ENCODE measurements around the gene OR4A47.
"Not testable (repeated sequence)": the region's sequence is repeated elsewhere in the genome, so short reads cannot be mapped to it uniquely, and the experiment has no call there.

OR4A47 gene, protein sequence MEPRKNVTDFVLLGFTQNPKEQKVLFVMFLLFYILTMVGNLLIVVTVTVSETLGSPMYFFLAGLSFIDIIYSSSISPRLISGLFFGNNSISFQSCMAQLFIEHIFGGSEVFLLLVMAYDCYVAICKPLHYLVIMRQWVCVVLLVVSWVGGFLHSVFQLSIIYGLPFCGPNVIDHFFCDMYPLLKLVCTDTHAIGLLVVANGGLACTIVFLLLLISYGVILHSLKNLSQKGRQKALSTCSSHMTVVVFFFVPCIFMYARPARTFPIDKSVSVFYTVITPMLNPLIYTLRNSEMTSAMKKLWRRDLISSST

DNA sequence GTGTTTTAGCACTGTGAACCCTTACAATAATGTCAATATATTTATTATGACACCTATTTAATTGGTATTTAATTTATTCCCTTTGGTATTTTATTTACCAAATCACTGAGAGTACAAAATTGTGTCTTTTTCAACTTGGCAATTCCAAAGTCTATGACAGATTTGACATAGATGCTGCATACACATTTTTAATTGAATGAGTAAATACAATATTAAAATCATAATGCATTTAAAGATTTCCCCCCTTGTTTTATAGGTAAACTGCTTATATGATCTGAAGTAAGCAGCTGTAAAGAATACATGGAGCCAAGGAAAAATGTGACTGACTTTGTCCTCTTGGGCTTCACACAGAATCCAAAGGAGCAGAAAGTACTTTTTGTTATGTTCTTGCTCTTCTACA is at the start of gene OR4A47:
Gene OR4A47 (plus strand): TSS at position 301 of the 400 bp plus-strand sequence. CDS start 0 bp downstream, at position 301.
- not testable (repeated sequence) for DNase-seq

DNA sequence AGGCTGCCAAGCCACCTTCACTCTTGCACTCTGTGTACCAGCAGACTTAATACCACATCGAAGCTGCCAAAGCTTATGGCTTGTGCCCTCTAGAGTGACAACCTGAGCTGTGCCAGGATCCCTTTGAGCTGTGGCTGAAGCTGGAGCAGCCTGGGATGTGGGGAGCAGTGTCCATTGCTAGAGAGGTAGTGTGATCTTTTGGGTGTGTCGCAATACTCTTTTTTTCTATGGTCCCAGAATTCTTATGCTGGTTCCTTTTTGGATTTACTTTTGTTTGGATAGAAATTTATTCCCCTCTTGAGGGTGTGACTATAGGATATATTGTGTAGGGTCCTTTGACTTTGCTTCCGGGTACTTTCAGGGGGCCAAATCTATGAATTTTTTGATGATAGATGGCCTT is 32.7 kb upstream of the OR4A47 start:
- not testable (repeated sequence) for DNase-seq

DNA sequence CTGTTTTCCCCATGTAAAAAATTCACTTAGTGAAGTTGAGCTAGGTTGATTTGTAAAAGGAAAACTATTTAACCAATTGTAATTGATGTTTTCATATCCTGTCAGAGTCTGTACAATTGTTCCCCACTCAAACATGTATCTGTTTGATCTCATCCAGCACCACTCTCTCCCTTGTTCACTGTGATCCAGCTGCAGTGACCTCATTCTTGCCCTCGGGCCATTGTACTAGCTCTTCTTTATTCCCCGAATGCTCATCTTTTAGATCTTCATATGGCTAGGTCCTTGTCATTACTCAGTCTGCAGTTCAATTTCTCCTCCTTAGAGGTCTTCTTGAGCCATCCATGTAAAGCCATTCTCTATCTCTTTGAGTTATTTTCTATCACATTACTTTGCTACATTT is 14.6 kb upstream of the OR4A47 start:
- not testable (repeated sequence) for DNase-seq

DNA sequence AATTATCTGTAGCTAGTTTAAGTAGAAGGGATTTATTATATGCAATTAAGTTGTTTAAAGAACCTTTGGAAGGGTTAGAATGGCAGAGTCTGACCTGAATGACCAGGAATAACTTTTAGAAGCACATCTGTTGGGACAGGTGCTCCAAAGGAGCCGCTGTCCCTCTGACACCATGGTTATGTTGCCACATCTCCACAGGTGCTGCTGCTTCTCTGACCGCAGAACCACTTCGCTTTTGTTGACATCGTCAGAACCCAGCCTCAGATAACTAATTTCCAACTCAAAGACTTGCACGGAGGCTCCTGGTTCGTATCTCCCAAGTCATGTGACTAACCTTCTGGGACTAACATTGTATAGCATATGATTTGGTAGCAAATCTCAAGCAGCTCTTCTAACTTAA is 13.9 kb upstream of the OR4A47 start:
- not testable (repeated sequence) for DNase-seq

DNA sequence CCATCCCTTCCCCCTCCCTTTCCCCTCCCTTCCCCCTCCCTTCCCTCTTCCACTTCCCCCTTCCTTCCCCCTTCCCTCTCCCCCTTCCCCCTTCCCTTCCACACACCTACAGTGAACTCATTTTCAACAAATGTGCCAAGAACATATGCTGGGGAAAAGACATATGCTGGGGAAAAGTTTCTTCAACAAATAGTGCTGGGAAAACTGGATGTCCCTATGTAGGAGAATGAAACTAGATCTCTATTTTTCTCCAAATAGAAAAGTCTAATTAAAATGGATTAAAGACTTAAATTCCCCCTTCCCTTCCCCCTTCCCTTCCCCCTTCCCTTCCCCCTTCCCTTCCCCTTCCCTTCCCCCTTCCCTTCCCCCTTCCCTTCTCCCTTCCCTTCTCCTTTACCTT is 17.6 kb downstream of the OR4A47 start:
- not testable (repeated sequence) for DNase-seq

DNA sequence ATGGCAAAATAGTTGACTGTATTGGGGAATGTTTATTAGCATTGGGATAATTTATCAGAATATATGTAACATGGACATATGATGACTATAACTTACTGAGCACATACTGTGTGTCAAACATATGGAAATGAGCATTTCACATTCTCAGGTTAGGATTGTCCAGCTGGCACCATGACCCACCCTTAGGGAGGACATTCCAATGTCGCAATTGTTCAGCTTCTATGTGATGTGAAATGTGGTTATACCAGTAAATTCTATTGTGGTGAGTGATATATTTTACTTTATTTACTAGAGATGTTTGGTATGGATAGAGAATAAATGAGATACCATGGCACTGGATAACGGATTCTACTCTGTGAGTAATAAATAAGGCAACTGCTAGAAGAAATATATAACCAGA is 50.4 kb downstream of the OR4A47 start:
- no peak for DNase-seq

Data from activated T-cell treated with anti-CD3 and anti-CD28 coated beads, Interleukin-2, amount 50 U/mL, for 48 hours (primary cell).